Measurements from ENCODE around the gene EFCAB8.

The EFCAB8 gene

GRCh38 chr20:32858701-32859372 lies at the start of gene EFCAB8:
Gene EFCAB8 (plus strand): TSS chr20:32858923. CDS start chr20:32863793, 4,870 bp downstream.
- DNase-seq (ENCODE audit: low spot score): no peak

GRCh38 chr20:32809907-32810306 lies 48.8 kb upstream of the EFCAB8 start:
- no peak for DNase-seq (ENCODE audit: low spot score)

- DNase-seq (ENCODE audit: low spot score): no peak
Observed at GRCh38 chr20:32810941-32811340, 47.8 kb upstream of the EFCAB8 start.

- DNase-seq (ENCODE audit: low spot score): no peak
Observed at GRCh38 chr20:32811886-32812285, 46.8 kb upstream of the EFCAB8 start.

GRCh38 chr20:32819992-32820697 lies 38.6 kb upstream of the EFCAB8 start:
- DNase-seq (ENCODE audit: low spot score): peak; percentile 77

GRCh38 chr20:32820698-32821377 lies 37.9 kb upstream of the EFCAB8 start:
- no peak for DNase-seq (ENCODE audit: low spot score)

- no peak for DNase-seq (ENCODE audit: low spot score)
Observed at GRCh38 chr20:32822225-32822624, 36.5 kb upstream of the EFCAB8 start.

- no peak for DNase-seq (ENCODE audit: low spot score)
Observed at GRCh38 chr20:32823078-32823477, 35.6 kb upstream of the EFCAB8 start.

- no peak for DNase-seq (ENCODE audit: low spot score)
Observed at GRCh38 chr20:32823737-32824588, 34.8 kb upstream of the EFCAB8 start.

GRCh38 chr20:32828029-32828680 lies 30.6 kb upstream of the EFCAB8 start:
- DNase-seq (ENCODE audit: low spot score): no peak

GRCh38 chr20:32829311-32830005 lies 29.3 kb upstream of the EFCAB8 start:
- no peak for DNase-seq (ENCODE audit: low spot score)

- no peak for DNase-seq (ENCODE audit: low spot score)
Observed at GRCh38 chr20:32830437-32830836, 28.3 kb upstream of the EFCAB8 start.

GRCh38 chr20:32831982-32832381 lies 26.7 kb upstream of the EFCAB8 start:
- no peak for DNase-seq (ENCODE audit: low spot score)

- no peak for DNase-seq (ENCODE audit: low spot score)
Observed at GRCh38 chr20:32832664-32833063, 26.1 kb upstream of the EFCAB8 start.

GRCh38 chr20:32834972-32835371 lies 23.8 kb upstream of the EFCAB8 start:
- no peak for DNase-seq (ENCODE audit: low spot score)

GRCh38 chr20:32837157-32837556 lies 21.6 kb upstream of the EFCAB8 start:
- DNase-seq (ENCODE audit: low spot score): no peak

GRCh38 chr20:32839227-32839981 lies 19.3 kb upstream of the EFCAB8 start:
- peak; percentile 81 for DNase-seq (ENCODE audit: low spot score)

GRCh38 chr20:32839982-32840285 lies 18.8 kb upstream of the EFCAB8 start:
- DNase-seq (ENCODE audit: low spot score): no peak

GRCh38 chr20:32841174-32841573 lies 17.5 kb upstream of the EFCAB8 start:
- DNase-seq (ENCODE audit: low spot score): no peak

- no peak for DNase-seq (ENCODE audit: low spot score)
Observed at GRCh38 chr20:32841632-32842031, 17.1 kb upstream of the EFCAB8 start.
